ENCODE results near the gene SELENOO. TPM values are rescaled to one million over a fixed set of nuclear protein-coding genes. Genes with fewer than 3 reads are reported as not detected.

SELENOO gene
- polyA plus RNA-seq, 1 of the 3 experiments (the other 2 are of a cell fraction): 26.7 TPM

- H3K27ac ChIP-seq (ENCODE audit: low read depth in 2 of 2, low read length in 1 of 2): no peak overlapping the region
- DNase-seq: no peak
- H3F3A ChIP-seq (replicated peaks; ENCODE audit: insufficient read depth): no peaks in the 10 kb centered on the region
- H3K4me2 ChIP-seq: no peak overlapping the region
- H3K79me2 ChIP-seq (ENCODE audit: insufficient read depth): peaks cover 11% of the 10 kb centered on the region; the same call in 1 of the 2 replicates
- WGBS (ENCODE audit: low lambda C conversion rate): 100% methylated on average over 4 of the region's 18 CpGs
- H3K9me3 ChIP-seq: no peaks in the 10 kb centered on the region
- POLR2A ChIA-PET: no interaction called here
- H3K9ac ChIP-seq: no peak overlapping the region
- H3K4me1 ChIP-seq (ENCODE audit: control insufficient read depth in 1 of 2, insufficient read depth in 2 of 2, low read depth in 1 of 2, low read length in 1 of 2): no peaks in the 10 kb centered on the region
- no peak overlapping the region for H3K4me3 ChIP-seq (ENCODE audit: low read depth in 2 of 2, low read length in 1 of 2)
- H2AFZ ChIP-seq (ENCODE audit: low read depth): no peak overlapping the region
- no peaks in the 10 kb centered on the region for H3K9me2 ChIP-seq
- CTCF ChIA-PET: interaction anchor here (0.9 to 2.1 kb wide), 5 partner anchors 10 to 272 kb away, joined by 3 to 13 read pairs (median 3); no protein-coding TSS in a partner anchor
- H3K36me3 ChIP-seq (replicated peaks in 1 of 2; ENCODE audit: control insufficient read depth in 1 of 2, insufficient read depth in 2 of 2, low read length in 1 of 2): peaks cover 0 to 36% of the 10 kb centered on the region in 2 experiments
- no peaks in the 10 kb centered on the region for H3K27me3 ChIP-seq (ENCODE audit: insufficient read depth)
- TF ChIP-seq MEF2A (IDR thresholded peaks at IDR 0.05; ENCODE audit: borderline replicate concordance, low read depth) (no peak), ZBTB33 (IDR thresholded peaks at IDR 0.05; ENCODE audit: borderline replicate concordance, low read depth) (no peak)
- no peaks in the 10 kb centered on the region for H4K20me1 ChIP-seq (ENCODE audit: insufficient read depth)
Observed at GRCh38 chr22:50226875-50227165, 26.0 kb downstream of the SELENOO start.

GRCh38 chr22:50227579-50228215 lies 26.9 kb downstream of the SELENOO start:
- H3K4me2 ChIP-seq: no peak overlapping the region
- no peak for DNase-seq
- no peak overlapping the region for H3K4me3 ChIP-seq (ENCODE audit: low read depth in 2 of 2, low read length in 1 of 2)
- H3K9ac ChIP-seq: no peak overlapping the region
- no peaks in the 10 kb centered on the region for H3K27me3 ChIP-seq (ENCODE audit: insufficient read depth)
- no peaks in the 10 kb centered on the region for H3K9me2 ChIP-seq
- WGBS (ENCODE audit: low lambda C conversion rate): 96% methylated on average over 14 of the region's 25 CpGs
- H3F3A ChIP-seq (replicated peaks; ENCODE audit: insufficient read depth): no peaks in the 10 kb centered on the region
- H2AFZ ChIP-seq (ENCODE audit: low read depth): no peak overlapping the region
- POLR2A ChIA-PET: no interaction called here
- no peaks in the 10 kb centered on the region for H4K20me1 ChIP-seq (ENCODE audit: insufficient read depth)
- H3K27ac ChIP-seq (ENCODE audit: low read depth in 2 of 2, low read length in 1 of 2): no peak overlapping the region
- peaks cover 0 to 28% of the 10 kb centered on the region in 2 experiments for H3K36me3 ChIP-seq (replicated peaks in 1 of 2; ENCODE audit: control insufficient read depth in 1 of 2, insufficient read depth in 2 of 2, low read length in 1 of 2)
- H3K9me3 ChIP-seq: no peaks in the 10 kb centered on the region
- CTCF ChIA-PET: interaction anchor here (0.9 to 2.1 kb wide), 5 partner anchors 9 to 271 kb away, joined by 3 to 13 read pairs (median 3); no protein-coding TSS in a partner anchor
- H3K4me1 ChIP-seq (ENCODE audit: control insufficient read depth in 1 of 2, insufficient read depth in 2 of 2, low read depth in 1 of 2, low read length in 1 of 2): no peaks in the 10 kb centered on the region
- H3K79me2 ChIP-seq (ENCODE audit: insufficient read depth): peaks cover 11% of the 10 kb centered on the region; the same call in 1 of the 2 replicates
- TF ChIP-seq USF2 (IDR thresholded peaks at IDR 0.05; ENCODE audit: borderline replicate concordance, low read depth, low read length) (no peak), ELF1 (IDR thresholded peaks at IDR 0.05) (no peak), SMC3 (IDR thresholded peaks at IDR 0.05; ENCODE audit: low read depth, low read length) (no peak), USF1 (IDR thresholded peaks at IDR 0.05; ENCODE audit: borderline replicate concordance, low read depth) (no peak), FOXJ3 (CRISPR knock-in tag; IDR thresholded peaks at IDR 0.05) (no peak), PBX3 (IDR thresholded peaks at IDR 0.05) (no peak), FOSL2 (IDR thresholded peaks at IDR 0.05; ENCODE audit: borderline replicate concordance, low read depth) (no peak), CTCF (IDR thresholded peaks at IDR 0.05) (no peak), GABPA (IDR thresholded peaks at IDR 0.05; ENCODE audit: low read depth) (no peak), SIN3A (IDR thresholded peaks at IDR 0.05; ENCODE audit: borderline replicate concordance, low read depth, low read length) (no peak), NFIC (IDR thresholded peaks at IDR 0.05; ENCODE audit: borderline replicate concordance) (no peak), GATA2 (CRISPR knock-in tag; IDR thresholded peaks at IDR 0.05) (no peak), REST (IDR thresholded peaks at IDR 0.05; ENCODE audit: low read depth, low read length) (no peak), YY1 (IDR thresholded peaks at IDR 0.05; ENCODE audit: low read depth) (no peak), TCF12 (IDR thresholded peaks at IDR 0.05) (no peak)
